Kidney (tissue), 14 donors: ENCODE results near the gene PSAPL1. TPM values are rescaled to one million over a fixed set of nuclear protein-coding genes. Genes with fewer than 3 reads are reported as not detected.
A peak's percentile ranks its signal among the peaks of the same experiment; 100 is the strongest.

Experiments used
- DNase-seq, 5 donors: peaks; one replicate each; pipeline ENCODE4 v3.0.0-alpha.2; 2013 to 2020
- FAIRE-seq: peaks from 2 replicates; lab custom pipeline; 2012; peaks lifted over from hg19 to GRCh38; lab: Jason Lieb, UNC
- H3K27ac ChIP-seq, 2 donors: one replicate each; pipeline ENCODE4 v1.7.0; 2013; ENCODE audit warnings: low read depth in 2 of 2, low read length in 2 of 2, inconsistent platforms in 1 of 2
- H3K27me3 ChIP-seq: one replicate; pipeline ENCODE4 v1.7.1; 2013; ENCODE audit warnings: low read length, inconsistent platforms; ENCODE audit not compliant: control insufficient read depth, insufficient read depth
- H3K36me3 ChIP-seq, 3 donors: one replicate each; pipeline versions ENCODE4 v1.7.0 to v1.7.1; 2013; ENCODE audit warnings: low read length in 3 of 3, control low read depth in 1 of 3, inconsistent platforms in 1 of 3; ENCODE audit not compliant: insufficient read depth in 3 of 3, control insufficient read depth in 2 of 3
- H3K4me1 ChIP-seq, 3 donors: one replicate each; pipeline versions ENCODE4 v1.7.0 to v1.7.1; 2013; ENCODE audit warnings: low read length in 3 of 3, inconsistent platforms in 1 of 3, low read depth in 1 of 3; ENCODE audit not compliant: control insufficient read depth in 2 of 3, insufficient read depth in 2 of 3
- H3K4me3 ChIP-seq, 3 donors: one replicate each; pipeline versions ENCODE4 v1.7.0 to v1.8.1; 2013; ENCODE audit warnings: low read length in 3 of 3, control low read depth in 1 of 3, inconsistent platforms in 1 of 3
- H3K9ac ChIP-seq, 3 donors: one replicate each; pipeline versions ENCODE4 v1.7.0 to v1.7.1; 2013; ENCODE audit warnings: low read length in 3 of 3, control low read depth in 1 of 3, inconsistent platforms in 1 of 3
- H3K9me3 ChIP-seq, 3 donors: one replicate each; pipeline versions ENCODE4 v1.7.0 to v1.7.1; 2013; ENCODE audit warnings: low read length in 3 of 3, control low read depth in 1 of 3, inconsistent platforms in 1 of 3; ENCODE audit not compliant: control insufficient read depth in 2 of 3, insufficient read depth in 1 of 3
- intact Hi-C: fragments of 100-400 bp; cut with DNase I; formaldehyde crosslinking; loops from one replicate; pipeline ENCODE4 v1.11.1; 2022
- polyA plus RNA-seq: library from polyadenylated mRNA; stranded (reverse); fragments of 350-450 nt; fragmentation: Illumina TruSeq; extraction: RNeasy Lipid Tissue Mini Kit (QIAGEN cat#74804); gene quantifications from one replicate; pipeline ENCODE4 v1.2.3, GENCODE V29; 2014; ENCODE audit warnings: low read depth, low replicate concordance; ENCODE audit not compliant: insufficient read depth
- total RNA-seq: library from RNA; stranded (reverse); fragmentation: NEBNext Ultra II Directional; extraction: Animal tissue kit (Norgen Biotek cat#: 25700); gene quantifications from one replicate; pipeline ENCODE4 v1.2.1, GENCODE V29; 2021
- TF ChIP-seq, protein P1 (sequence below): IDR thresholded peaks from 3 replicates; pipeline ENCODE4 v1.5.1; 2012; ENCODE audit warnings: mild to moderate bottlenecking, moderate library complexity, borderline replicate concordance; ENCODE audit not compliant: insufficient read depth; ENCODE audit errors: extremely low read depth
- donor health status: control.
- donor health status: control.
- donor health status: control.
- donor health status: control.
- donor health status: control.
- donor health status: DM: yes; HTN: yes; CAD: no.
- donor health status: Normal renal cell carcinoma (clear cell type).

The PSAPL1 gene
- total and polyA plus RNA-seq, 2 donors from 2014 or later: not detected

DNA sequence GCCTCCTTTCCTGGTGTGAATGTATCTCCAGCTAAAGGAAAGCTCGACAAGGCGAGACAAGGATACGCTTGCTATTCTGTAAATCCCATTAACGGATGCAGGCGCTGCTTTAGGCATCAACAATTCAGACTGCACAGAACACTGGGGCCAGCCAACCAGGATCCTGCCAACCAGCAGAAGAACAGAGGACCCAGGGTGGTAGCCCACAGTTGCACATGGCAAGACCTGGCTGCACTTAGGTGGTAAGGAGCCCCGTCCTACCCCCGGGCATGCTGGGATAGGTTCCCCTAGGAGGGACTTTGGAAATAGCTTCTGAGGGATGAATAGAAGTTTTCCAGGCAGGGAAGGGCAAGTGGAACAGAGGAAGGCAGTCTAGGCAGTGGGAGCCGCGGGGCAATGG lies 20.7 kb downstream of the PSAPL1 start:
- Histone ChIP-seq H3K4me1 (no peaks in the 10 kb centered on the region), H3K27ac (no peak overlapping the region), H3K9ac (no peak overlapping the region), H3K27me3 (no peaks in the 10 kb centered on the region), H3K9me3 (peaks cover 0 to 11% (median 1%) of the 10 kb centered on the region in 3 donors), H3K4me3 (no peak overlapping the region), H3K36me3 (no peaks in the 10 kb centered on the region)
- TF ChIP-seq, protein P1, sequence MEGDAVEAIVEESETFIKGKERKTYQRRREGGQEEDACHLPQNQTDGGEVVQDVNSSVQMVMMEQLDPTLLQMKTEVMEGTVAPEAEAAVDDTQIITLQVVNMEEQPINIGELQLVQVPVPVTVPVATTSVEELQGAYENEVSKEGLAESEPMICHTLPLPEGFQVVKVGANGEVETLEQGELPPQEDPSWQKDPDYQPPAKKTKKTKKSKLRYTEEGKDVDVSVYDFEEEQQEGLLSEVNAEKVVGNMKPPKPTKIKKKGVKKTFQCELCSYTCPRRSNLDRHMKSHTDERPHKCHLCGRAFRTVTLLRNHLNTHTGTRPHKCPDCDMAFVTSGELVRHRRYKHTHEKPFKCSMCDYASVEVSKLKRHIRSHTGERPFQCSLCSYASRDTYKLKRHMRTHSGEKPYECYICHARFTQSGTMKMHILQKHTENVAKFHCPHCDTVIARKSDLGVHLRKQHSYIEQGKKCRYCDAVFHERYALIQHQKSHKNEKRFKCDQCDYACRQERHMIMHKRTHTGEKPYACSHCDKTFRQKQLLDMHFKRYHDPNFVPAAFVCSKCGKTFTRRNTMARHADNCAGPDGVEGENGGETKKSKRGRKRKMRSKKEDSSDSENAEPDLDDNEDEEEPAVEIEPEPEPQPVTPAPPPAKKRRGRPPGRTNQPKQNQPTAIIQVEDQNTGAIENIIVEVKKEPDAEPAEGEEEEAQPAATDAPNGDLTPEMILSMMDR: no peak
- no peak for FAIRE-seq
- intact Hi-C loops: no loop called here
- peak in 2 of 5 donors; percentile 8 to 18 for DNase-seq

DNA sequence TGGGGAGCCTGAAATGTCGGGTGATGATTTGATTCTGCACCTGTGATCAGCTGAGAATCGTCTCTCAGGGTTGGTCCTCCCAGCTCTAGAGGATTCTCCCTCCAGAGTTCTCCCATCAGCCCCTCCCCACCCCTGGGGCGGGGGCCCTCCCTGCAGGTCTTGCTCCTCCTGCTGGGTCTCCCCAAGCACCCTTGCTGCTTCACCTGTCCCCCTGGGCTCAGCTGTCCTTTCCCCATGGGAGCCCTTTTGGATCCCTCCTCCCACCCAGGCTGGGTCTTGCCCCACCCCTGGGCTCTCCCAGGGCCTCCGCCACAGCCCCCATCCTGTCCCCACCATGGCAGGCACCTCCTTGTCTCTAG lies 22.2 kb downstream of the PSAPL1 start:
- no peak overlapping the region for H3K27ac ChIP-seq
- H3K9me3 ChIP-seq: peaks cover 1 to 11% (median 5%) of the 10 kb centered on the region in 3 donors
- intact Hi-C loops: no loop called here
- TF ChIP-seq, protein P1: no peak
- no peaks in the 10 kb centered on the region for H3K27me3 ChIP-seq
- no peaks in the 10 kb centered on the region for H3K36me3 ChIP-seq
- FAIRE-seq: no peak
- H3K4me3 ChIP-seq: no peak overlapping the region
- H3K4me1 ChIP-seq: no peaks in the 10 kb centered on the region
- peak in 2 of 5 donors; percentile 31 to 33 for DNase-seq
- H3K9ac ChIP-seq: no peak overlapping the region

DNA sequence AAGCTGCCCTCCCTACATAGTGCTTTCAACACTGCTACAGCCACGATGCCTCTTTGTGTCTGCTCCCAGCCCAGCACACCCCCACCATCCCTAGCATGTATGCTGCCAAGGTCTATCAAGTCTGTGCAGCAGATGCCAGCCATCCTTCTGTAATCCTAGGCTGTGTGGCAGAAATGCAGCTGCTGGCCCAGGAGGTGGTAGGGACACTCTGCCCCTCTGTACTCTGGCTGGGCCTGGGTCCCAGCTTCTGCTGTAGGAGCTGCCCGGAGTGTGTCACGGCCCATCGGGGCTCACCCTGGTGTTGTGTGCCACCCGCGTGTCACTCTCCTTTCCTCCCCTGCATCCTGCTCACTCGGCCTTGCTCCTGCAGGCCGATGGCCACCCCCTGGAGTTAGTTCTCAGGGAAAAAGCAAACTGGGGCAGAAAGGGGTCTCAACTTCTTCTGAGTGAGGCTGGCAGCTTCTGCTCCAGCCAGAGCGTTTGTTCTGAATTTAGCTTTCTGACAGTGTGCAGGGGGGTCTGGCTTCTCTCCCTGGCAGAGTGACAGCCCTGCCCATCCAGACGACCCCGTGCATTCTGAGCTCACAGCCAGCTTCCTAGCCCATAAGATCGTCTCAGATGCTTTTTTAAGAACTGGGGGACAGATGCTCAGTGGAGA lies 22.7 kb downstream of the PSAPL1 start:
- no peaks in the 10 kb centered on the region for H3K36me3 ChIP-seq
- FAIRE-seq (no peak), DNase-seq (peak in 3 of 5 donors; percentile 17 to 53 (median 36))
- no peak overlapping the region for H3K4me3 ChIP-seq
- TF ChIP-seq, protein P1: no peak
- H3K27ac ChIP-seq: no peak overlapping the region
- H3K27me3 ChIP-seq: no peaks in the 10 kb centered on the region
- no peak overlapping the region for H3K9ac ChIP-seq
- no peaks in the 10 kb centered on the region for H3K4me1 ChIP-seq
- intact Hi-C loops: no loop called here
- peaks cover 1 to 14% (median 5%) of the 10 kb centered on the region in 3 donors for H3K9me3 ChIP-seq
